ENCODE measurements around the gene MSH3.
"Not testable (repeated sequence)": the region's sequence is repeated elsewhere in the genome, so short reads cannot be mapped to it uniquely, and the experiment has no call there.

Gene MSH3

DNA sequence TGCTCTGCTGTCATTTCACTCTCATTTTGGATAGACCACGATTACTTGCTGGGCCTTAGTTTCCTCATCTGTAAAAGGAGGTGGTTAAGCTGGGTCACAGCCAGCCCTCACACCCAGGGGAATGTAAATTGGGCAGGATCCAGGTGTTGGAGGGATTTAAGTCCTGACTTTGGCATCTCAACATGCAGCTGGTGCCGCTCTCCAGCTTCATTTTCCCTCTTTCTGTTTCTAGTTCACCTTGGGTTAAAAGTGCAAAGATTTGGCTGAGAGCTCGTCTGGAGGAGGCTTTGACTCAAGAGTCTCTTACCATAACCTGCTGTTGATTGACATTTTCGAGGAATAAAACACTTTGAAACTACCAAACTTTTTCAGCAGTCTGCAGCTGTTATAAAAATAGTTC is 144.6 kb downstream of the MSH3 start:
- DNase-seq, result no peak

DNA sequence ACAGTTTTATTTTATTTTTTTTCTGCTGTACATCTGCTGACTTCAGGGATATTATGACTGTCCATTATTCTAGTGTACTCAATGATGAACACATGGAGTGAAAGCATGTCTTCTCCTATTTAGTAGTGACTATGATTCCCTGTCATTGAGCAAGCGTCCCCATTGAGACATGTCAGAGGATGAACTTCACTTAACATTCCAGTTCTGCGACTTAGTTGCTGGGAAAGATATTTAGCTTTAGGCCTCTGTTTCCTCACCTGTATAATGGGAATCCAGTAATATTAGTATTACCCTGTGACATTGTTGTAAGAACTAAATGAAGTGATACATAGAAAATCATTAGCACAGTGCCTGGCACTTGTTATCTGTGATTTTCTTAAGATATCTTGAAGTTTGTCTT is 145.1 kb downstream of the MSH3 start:
- DNase-seq, result no peak

DNA sequence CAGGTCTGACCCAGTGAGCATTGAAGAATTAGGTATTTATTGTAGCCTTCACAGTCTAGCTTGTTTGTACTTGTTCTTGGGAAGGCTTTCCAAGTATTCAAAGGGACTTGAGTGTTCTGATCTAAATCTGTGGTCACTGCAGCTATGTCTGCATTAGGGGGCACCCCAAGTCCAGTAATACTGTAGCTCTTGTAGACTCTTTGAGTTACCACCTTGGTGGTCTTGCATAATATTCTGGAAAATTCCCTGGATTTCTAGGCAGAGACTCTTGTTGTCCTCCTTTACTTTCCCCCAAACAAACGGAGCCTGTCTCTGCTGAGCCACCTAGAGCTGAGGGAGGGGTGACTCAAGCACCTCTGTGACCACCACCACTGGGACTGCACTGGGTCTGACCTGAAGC is 149.9 kb downstream of the MSH3 start:
- no peak for DNase-seq

DNA sequence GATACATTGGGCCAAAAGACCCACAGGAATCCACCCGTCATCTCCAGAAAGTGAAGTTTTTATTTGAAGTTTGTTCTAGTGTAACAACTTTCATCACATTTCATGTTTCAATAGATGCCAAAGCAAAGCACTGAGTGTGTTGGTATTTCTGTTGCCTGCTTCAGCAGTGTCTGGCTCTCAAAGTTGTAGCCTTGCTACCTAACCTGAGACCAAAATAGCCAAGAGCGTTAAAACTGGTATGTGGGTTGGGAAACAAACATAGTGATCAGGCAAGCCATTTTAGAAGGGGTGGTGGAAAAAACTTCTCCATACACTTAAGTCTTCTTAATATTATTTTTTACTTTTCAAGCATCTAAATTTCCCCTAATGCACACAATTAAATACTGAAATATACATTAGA is 150.6 kb downstream of the MSH3 start:
- DNase-seq, result no peak

DNA sequence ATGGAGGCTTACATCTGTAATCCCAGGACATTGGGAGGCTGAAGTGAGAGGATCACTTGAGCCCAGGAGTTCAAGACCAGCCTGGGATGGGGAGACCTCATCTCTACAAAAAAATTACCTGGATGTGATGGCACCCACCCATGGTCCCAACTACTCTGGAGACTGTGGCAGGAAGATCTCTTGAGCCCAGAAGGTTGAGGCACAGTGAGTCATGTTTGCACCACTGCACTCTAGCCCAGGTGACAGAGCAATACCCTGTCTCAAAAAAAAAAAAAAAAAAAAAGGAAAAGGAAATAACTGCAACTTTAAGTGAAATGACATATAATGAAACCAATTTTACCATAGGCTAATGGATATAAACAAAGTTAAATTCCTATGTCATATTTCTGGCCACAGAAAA is 152.5 kb downstream of the MSH3 start:
- DNase-seq, result peak; percentile 9

DNA sequence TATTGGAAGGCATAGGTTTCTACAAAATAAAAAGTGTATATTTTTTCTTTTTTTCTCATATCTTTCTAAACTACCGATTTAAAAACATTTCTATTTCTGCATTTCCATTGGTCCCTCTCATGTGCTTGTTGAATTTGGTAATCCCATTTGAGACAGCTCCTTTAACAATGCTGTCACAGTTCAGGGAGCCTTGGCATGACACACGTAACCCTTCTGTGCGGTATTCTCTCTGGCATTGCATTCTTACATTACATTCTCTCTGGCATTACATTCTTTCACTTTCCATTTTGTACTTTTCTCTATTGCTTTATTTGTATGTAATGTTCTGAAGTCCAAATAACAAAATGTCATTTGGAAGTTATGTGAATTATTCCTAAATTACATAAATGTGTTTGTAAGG is 155.0 kb downstream of the MSH3 start:
- no peak for DNase-seq

DNA sequence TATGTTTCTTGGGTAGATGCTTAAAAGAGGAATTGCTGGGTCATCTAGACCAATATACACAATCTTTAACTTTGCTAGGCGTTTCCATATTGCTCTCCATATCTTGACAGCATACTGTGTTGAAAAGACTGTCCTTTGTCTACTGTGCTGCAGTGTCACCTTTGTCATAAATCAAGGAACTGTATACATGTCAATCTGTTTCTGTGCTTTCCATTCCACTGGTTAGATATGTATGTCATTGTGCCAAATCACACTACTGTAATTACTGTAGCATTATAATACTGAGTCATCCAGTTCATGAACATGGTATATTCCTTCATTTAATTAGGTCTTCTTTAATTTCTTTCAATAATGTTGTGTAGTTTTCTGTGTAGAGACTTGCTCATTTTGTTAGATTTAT is 156.0 kb downstream of the MSH3 start:
- peak; percentile 16 for DNase-seq

DNA sequence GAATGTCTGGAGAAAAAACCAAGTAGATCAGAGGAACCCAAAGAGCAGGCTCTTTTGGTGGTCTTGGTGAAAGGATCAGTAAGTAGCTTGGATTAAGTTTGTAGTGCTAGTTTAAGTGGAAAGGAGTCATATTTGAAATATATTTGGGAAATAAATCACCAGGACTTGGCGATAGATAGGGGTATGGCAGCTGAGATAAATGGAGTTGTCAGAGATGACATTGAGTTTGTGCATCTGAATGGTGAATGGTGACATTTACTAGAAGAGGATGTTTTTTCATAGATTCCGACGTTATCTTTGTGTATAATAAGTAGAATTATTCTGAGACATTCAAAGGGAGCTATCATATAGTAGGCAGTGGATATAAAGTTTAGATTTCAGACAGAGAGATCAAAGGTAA is 162.1 kb downstream of the MSH3 start:
- DNase-seq, result no peak

DNA sequence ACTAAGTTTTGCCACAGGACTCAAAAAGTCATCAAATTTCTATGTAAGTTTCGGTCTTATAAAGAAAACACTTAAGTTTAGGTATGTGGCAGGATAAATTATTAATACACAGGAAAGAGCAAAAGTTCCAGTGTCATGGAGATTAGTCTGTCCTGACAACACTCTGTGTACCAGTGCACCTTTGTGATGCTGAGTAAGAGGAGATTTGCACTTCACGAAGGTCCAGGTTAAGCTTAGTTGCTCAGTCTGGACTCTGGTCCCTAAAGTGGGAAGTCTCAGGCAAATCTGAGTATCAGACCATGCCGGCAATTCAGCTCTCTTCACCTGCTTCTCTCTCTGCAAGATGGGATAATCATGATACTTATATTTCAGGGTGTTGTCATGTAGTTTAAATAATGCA is 166.2 kb downstream of the MSH3 start:
- DNase-seq, result no peak

DNA sequence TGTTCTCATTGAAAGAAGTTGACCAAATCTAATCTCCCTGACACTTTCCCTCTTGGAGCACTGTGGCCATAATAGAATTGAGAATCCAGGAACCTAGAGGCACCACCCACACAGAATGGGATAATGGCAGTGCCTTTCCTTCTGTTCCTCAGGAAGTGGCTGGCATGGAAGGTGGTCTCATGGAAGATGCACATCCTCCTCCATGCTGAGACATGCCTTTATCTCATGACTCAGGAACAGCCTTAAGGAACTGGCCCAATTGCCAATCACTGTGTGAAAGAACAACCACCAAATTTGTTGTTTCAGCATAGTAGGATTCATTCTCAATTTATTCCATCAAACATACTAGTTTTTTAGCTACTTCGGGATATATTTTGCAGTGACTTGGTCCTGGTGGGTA is 168.2 kb downstream of the MSH3 start:
- DNase-seq, result no peak

DNA sequence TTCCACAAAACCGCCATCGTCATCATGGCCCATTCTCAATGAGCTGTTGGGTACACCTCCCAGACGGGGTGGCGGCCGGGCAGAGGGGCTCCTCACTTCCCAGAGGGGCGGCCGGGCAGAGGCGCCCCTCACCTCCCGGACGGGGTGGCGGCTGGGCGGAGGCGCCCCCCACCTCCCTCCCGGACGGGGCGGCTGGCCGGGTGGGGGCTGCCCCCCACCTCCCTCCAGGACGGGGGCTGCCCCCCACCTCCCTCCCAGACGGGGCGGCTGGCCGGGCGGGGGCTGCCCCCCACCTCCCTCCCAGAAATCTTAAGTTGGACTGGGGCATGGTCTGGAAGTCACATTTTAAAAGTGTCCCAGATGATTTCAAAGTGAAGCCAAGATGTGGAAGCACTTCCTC is 169.7 kb downstream of the MSH3 start:
- not testable (repeated sequence) for DNase-seq

DNA sequence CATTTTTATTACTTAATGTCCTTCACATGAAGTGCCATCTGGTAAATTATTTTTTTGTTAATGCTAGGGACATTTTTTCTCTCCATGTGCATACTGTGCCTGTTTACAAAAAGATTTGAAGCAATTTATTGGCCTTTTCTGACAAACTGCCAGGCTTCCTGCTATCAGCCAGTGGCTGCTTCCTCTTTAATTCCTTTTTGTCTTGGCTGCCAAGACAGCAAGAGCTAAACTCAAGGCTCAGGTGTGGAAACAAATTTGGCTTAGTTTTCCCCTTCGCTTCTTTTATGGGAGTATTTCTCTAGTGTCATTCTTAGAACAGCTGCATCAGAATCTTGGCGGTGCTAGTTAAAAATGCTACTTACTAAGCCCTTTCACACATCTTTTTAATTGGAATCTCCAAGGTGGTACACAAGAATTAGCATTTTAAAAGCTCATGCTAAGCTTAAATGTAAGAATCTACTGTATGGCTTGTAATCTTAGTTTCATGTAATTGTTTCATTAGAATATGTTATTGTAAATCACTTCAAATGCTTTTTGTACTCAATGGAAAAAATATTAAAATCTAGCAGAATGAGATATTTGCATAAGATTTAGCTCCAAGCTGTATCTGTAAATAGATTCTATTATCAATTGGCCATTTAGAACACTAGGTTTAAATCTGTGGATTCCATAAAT is 171.5 kb downstream of the MSH3 start:
- no peak for DNase-seq

DNA sequence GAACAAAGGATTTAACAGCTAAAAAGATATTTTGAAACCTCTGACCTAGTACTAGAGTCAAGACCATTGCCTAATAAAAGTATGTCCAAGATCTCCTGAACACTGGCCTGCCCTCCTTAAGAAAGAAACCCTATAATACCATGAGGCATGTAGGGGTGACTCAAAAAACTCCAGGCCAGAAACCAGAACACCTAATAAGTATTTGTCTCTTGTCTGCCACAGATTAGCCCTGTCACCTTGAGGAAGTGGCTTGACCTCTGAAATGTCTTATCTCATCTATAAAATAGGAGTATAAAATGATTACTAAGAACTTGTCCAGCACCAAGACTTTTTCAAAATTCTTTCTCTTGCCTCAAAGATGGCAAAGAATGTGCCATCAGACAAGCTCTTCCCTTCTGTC is 180.3 kb downstream of the MSH3 start:
- DNase-seq, result no peak

DNA sequence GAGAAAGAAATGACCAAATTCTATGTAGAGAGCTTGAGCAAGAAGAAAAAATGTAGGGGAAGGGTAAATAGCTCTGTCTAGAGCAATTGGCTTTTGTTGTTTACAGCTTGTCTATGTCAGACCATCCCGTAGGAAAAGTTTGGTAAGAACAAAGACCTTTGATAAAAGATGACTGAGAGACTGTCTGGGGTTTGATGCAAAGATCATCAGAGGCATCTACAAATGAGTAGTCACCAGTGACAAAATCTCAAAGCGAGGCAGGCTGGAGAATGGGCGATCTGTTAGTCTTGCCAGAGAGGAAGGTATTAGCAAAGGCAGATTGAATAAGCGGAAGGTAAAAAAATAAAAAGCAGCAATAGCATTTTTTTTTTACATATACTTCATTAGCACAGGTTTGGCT is 180.7 kb downstream of the MSH3 start:
- DNase-seq, result no peak

DNA sequence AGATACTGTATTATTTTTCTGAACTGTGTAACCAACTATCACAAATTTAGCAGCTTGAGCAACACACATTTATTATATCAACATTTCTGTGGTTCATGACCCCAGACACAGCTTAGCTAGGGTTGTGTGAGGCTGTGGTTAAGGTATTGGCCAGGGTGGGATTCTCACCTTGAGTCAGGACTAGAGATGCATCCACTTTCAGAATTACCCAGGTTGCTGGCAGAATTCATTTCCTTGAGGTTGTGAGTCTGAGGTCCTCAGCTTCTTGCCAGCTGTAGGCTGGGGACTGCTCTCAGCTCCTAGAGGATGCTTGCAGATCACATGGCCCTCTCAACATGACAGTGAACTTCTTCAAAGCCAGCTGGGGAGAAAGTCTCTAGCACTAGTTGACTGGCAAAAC is 183.2 kb downstream of the MSH3 start:
- peak; percentile 84 for DNase-seq

DNA sequence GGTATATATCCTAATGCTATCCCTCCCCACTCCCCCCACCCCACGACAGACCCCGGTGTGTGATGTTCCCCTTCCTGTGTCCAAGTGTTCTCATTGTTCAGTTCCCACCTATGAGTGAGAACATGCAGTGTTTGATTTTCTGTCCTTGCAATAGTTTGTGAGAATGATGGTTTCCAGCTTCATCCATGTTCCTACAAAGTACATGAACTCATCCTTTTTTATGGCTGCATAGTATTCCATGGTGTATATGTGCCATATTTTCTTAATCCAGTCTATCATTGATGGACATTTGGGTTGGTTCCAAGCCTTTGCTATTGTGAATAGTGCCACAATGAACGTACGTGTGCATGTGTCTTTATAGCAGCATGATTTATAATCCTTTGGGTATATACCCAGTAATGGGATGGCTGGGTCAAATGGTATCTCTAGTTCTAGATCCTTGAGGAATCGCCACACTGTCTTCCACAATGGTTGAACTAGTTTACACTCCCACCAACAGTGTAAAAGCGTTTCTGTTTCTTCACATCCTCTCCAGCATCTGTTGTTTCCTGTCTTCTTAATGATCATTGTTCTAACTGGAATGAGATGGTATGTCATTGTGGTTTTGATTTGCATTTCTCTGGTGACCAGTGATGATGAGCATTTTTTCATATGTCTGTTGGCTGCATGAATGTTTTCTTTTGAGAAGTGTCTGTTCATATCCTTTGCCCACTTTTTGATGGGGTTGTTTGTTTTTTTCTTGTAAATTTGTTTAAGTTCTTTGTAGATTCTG is 186.8 kb downstream of the MSH3 start:
- DNase-seq, result not testable (repeated sequence)

DNA sequence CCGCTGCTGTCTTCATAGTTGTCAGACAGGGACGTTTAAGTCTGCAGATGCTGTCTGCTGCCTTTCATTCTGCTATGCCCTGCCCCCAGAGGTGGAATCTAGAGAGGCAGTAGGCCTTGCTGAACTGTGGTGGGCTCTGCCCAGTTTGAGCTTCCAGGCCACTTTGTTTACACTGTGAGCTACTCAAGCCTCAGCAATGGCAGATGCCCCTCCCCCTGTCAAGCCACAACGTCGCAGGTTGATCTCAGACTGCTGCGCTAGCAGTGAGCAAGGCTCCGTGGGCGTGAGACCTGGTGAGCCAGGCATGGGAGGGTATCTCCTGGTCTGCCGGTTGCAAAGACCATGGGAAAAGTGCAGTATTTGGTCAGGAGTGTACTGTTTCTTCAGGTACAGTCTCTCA is 192.0 kb downstream of the MSH3 start:
- not testable (repeated sequence) for DNase-seq

DNA sequence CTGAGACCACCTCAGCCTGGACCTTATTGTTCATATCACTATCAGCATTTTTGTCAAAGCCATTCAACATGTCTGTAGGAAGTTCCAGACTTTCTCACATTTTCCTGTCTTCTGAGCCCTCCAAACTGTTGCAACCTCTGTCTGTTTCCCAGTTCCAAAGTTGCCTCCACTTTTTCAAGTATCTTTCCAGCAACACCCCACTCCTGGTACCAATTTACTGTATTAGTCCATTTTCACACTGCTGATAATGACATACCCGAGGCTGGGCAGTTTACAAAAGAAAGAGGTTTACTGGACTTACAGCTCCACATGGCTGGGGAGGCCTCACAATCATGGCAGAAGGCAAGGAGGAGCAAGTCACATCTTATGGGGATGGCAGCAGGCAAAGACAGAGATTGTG is 195.7 kb downstream of the MSH3 start:
- not testable (repeated sequence) for DNase-seq

DNA sequence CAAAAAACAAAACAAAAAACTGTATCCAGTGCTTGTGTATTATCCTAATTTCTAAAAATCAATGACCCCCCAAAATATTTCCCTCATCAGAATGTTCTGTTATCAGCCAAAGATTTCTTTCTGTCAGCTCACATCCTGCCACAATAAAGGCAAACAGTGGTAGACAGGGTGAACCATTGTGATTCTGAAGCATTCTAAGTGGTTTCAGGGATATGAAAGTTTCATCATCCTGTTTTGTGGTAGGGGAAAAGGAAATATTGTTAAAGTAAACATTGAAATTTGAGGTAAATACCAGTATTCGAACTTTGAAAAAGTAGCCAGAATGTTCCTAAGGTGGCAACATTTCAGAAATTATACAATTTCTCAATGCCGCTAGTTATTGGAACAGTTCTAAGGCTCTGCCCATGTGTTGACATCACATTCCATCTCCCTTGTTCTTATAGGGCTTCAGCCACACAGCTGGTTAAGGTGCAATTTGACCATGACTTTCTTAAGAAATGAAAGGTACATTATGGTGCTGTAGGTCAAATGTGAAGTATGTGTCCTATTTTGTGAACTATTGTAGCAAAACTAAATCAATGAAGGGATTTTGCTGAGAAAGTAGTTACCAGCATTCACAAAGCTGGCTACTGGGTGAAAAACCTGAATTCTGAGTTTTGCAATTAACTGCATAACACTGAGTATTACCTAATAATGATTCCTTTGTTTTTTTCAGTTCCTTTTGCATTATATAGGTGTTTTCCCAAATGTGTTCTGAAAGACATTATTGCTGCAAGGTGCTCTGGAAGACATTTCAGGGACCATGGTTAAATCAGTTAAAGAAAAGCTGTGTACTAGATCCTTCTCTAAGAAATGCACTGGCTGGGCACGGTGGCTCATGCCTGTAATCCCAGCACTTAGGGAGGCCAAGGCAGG is 198.1 kb downstream of the MSH3 start:
- DNase-seq, result no peak

DNA sequence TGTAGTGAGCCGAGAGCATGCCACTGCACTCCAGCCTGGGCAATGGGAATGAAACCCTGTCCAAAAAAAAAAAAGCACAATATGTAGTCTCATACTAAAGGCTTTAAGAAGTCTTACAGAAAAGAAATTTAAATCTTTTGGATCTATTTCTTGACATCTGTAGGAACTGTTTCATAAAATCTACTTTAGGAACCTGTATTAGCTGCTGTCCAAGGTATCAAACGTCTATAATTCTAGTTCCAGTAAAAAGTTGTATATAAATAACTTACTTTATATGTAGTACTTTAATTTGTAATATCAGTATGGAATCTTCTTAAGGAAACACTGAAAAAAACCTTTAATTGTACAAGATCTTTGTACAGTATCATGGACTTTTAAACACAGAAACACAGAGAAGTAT is 199.0 kb downstream of the MSH3 start:
- no peak for DNase-seq

DNA sequence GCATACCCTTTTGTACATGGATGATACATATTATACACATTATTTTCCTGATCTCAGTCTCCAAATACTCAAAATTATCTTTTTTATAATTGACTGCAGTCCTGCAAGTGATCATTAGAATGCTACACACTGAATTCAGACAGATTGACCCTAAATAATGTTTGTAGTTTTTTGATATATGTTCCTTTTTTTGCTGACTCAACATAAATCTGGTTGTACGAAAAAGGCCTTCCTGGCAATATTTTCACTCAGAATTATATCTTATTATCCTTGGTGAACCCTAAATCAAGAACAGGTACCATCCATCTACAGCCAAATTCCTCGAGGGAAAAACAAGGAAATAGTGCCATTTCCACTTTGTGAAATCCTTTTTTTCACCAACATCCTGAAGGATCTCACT is 200.1 kb downstream of the MSH3 start:
- no peak for DNase-seq

DNA sequence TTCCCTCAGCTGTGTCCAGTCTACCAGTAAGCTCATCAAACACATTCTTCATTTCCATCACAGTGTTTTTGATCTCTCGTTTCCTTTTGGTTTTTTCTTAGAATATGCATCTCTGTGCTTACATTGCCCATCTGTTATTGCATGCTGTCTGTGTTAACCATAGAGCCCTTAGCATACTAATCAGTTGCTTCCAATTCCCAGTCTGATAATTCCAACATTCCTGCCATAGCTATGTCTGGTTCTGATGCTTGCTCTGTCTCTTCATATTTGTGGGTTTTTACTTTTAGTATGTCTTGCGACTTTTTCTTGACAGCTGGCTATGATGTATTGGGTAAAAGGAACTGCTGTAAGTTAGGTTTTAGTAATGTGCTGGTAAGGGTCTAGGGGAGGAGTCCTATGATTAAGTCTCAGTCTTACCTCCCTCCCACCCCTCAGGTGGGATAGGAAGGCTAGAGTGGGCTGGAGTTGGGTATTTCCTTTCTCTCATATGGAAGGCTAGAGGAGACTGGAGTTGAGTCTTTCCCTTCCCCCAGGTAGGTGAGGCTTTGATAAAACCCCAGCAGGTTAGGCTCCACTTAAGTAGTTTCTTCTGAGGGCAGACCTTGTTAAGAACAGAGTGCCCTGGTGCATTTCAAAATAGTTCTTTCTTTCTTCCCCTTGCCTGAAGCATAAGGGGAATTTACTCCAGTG is 206.6 kb downstream of the MSH3 start:
- DNase-seq, result no peak

DNA sequence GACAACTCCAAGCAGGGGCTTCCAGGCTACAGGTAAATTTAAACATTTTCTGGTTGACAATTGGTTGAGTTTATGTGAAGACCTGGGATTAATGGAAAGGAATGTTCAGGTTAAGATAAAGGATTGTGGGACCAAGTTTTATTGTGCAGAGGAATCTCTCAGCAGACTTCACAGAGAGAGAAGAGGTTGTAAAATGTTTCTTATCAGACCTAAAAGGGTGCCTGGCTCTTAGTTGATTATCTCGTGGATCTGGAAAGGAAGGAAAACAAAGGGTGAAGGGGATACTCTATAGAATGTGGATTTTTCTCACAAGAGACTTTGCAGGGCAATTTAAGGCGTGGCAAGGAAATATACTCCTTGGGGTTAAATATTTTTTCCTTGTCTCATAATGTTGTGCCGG is 209.3 kb downstream of the MSH3 start:
- no peak for DNase-seq
